ENCODE measurements around the gene HOXC12.

- no peak for TF ChIP-seq CTCF (IDR thresholded peaks at IDR 0.05)
- TF ChIP-seq POLR2AphosphoS5 (IDR thresholded peaks at IDR 0.05): no peak
Observed at GRCh38 chr12:54005531-54005852, 50.8 kb downstream of the HOXC12 start.
